ENCODE measurements around the gene MAPK11. TPM values are rescaled to one million over a fixed set of nuclear protein-coding genes. Genes with fewer than 3 reads are reported as not detected.
A peak's percentile ranks its signal among the peaks of the same experiment; 100 is the strongest.

The MAPK11 gene
- total and polyA plus RNA-seq, 2 donors from 2014 or later = 11.4 to 18.3 TPM

DNA sequence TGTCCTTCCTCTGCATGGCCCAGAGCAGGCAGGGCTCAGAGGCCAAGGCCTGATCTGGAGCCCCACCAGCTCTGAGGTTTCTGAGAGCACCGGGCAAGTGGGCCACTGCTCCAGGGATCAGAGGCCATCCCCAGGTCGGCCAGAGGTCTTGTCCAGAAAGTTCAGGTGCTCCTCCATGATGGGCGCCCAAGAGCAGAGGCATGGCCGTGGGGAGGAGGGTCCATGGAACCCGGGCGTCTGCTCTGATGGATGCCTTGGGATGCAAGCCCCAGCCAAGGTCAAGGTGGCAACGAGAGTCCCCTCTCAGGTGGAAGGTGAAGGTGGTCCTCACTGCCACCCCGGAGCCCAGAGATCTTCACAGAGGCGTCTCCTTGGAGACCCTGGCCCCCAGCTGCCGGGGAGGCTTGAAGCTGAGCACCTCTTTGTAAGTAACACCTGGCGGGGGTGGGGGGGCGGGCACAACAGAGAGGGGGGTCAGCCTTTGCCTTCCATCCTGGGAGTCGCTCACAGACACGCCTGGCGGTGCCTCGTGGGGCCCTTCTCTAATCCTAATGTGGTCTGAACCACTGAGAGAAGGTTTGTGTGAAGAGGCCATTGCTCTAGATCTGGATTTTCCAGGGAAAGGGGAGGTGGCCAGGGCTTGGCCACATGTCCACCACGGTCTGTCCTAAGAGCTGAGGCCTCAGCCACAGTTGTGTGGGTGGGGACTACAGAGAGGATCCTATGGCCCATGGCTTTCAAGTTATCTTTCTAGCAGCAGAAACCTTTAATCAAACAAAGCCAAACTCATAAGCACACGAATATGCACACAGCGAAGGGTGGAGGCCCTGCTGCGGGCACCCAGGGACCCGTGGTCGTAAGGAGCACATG lies 16.9 kb downstream of the MAPK11 start:
- peaks cover 0 to 16% (median 12%) of the 10 kb centered on the region in 3 donors for H3K4me1 ChIP-seq (ENCODE audit: control insufficient read depth in 2 of 3, insufficient read depth in 2 of 3, low read depth in 1 of 3, low read length in 3 of 3)
- FAIRE-seq = no peak
- peak in 2 of 5 donors; percentile 55 to 71 for DNase-seq
- no peak overlapping the region for H3K27ac ChIP-seq (ENCODE audit: low read depth in 2 of 2, low read length in 2 of 2)
- TF ChIP-seq, protein P1, sequence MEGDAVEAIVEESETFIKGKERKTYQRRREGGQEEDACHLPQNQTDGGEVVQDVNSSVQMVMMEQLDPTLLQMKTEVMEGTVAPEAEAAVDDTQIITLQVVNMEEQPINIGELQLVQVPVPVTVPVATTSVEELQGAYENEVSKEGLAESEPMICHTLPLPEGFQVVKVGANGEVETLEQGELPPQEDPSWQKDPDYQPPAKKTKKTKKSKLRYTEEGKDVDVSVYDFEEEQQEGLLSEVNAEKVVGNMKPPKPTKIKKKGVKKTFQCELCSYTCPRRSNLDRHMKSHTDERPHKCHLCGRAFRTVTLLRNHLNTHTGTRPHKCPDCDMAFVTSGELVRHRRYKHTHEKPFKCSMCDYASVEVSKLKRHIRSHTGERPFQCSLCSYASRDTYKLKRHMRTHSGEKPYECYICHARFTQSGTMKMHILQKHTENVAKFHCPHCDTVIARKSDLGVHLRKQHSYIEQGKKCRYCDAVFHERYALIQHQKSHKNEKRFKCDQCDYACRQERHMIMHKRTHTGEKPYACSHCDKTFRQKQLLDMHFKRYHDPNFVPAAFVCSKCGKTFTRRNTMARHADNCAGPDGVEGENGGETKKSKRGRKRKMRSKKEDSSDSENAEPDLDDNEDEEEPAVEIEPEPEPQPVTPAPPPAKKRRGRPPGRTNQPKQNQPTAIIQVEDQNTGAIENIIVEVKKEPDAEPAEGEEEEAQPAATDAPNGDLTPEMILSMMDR (IDR thresholded peaks at IDR 0.05; ENCODE audit: borderline replicate concordance, extremely low read depth, insufficient read depth) = no peak
- intact Hi-C loops (cut with DNase I) = no loop called here
- no peaks in the 10 kb centered on the region for H3K36me3 ChIP-seq (ENCODE audit: control insufficient read depth in 2 of 3, insufficient read depth in 3 of 3, low read length in 3 of 3)
- H3K9ac ChIP-seq (ENCODE audit: low read length in 3 of 3) = no peak overlapping the region
- no peaks in the 10 kb centered on the region for H3K27me3 ChIP-seq (ENCODE audit: control insufficient read depth, insufficient read depth, low read length)
- H3K4me3 ChIP-seq (ENCODE audit: low read length in 3 of 3) = no peak overlapping the region
- no peaks in the 10 kb centered on the region for H3K9me3 ChIP-seq (ENCODE audit: control insufficient read depth in 2 of 3, insufficient read depth in 1 of 3, low read length in 3 of 3)

DNA sequence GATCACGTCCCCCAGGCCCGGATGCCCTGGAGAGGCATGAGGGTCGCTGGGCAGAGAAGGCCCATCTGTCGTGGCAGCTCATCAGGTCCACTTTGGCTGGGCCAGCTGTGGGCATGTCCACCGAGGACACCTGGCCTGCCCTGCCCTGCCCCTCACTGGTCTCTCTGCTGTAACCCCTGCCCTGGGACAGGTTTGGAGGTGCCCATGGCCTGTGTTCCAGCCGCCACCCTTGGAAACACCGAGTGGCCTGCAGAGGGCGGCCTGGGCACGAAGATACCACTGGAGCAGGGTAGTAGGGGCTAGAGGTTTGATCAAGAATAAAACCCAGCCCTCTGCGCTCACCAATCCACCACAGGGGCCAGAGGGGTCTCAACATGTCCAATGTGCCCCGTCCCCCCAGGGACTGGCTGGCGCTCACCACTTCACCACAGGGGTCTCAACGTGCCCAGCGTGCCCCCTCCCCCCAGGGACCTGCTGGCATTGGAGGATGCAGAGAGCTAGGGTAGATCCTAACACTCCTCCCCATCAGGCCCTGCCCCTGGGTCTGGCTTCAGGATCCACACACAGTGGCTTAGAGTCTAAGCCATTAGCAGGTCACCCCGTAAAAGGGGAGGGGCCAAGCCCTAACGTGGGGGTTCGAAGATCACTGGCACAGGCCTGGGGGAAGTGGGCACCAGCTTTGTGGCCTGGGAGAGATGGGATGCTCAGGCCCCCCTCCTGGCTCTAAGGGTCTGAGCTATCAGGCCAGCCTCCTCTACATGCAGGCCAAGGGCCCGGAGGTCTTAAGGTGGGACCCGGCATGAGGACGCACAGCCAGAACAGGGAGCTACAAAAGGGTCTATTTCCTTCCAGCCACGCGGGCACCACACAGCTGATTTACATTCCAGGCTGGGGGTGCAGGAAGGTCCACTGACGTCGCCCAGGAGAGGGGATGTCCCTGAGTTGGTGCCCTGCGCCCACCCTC lies 17.8 kb downstream of the MAPK11 start:
- H3K9ac ChIP-seq (ENCODE audit: low read length in 3 of 3) = no peak overlapping the region
- no peak overlapping the region for H3K4me3 ChIP-seq (ENCODE audit: low read length in 3 of 3)
- intact Hi-C loops (cut with DNase I) = no loop called here
- no peak overlapping the region for H3K27ac ChIP-seq (ENCODE audit: low read depth in 2 of 2, low read length in 2 of 2)
- H3K9me3 ChIP-seq (ENCODE audit: control insufficient read depth in 2 of 3, insufficient read depth in 1 of 3, low read length in 3 of 3) = no peaks in the 10 kb centered on the region
- peaks cover 0 to 4% (median 0%) of the 10 kb centered on the region in 3 donors for H3K36me3 ChIP-seq (ENCODE audit: control insufficient read depth in 2 of 3, insufficient read depth in 3 of 3, low read length in 3 of 3)
- DNase-seq (peak; percentile 51 to 93 (median 78)), FAIRE-seq (no peak)
- peaks cover 0 to 23% (median 9%) of the 10 kb centered on the region in 3 donors for H3K4me1 ChIP-seq (ENCODE audit: control insufficient read depth in 2 of 3, insufficient read depth in 2 of 3, low read depth in 1 of 3, low read length in 3 of 3)
- TF ChIP-seq, protein P1 (IDR thresholded peaks at IDR 0.05; ENCODE audit: borderline replicate concordance, extremely low read depth, insufficient read depth) = peak; percentile 83
- H3K27me3 ChIP-seq (ENCODE audit: control insufficient read depth, insufficient read depth, low read length) = no peaks in the 10 kb centered on the region

DNA sequence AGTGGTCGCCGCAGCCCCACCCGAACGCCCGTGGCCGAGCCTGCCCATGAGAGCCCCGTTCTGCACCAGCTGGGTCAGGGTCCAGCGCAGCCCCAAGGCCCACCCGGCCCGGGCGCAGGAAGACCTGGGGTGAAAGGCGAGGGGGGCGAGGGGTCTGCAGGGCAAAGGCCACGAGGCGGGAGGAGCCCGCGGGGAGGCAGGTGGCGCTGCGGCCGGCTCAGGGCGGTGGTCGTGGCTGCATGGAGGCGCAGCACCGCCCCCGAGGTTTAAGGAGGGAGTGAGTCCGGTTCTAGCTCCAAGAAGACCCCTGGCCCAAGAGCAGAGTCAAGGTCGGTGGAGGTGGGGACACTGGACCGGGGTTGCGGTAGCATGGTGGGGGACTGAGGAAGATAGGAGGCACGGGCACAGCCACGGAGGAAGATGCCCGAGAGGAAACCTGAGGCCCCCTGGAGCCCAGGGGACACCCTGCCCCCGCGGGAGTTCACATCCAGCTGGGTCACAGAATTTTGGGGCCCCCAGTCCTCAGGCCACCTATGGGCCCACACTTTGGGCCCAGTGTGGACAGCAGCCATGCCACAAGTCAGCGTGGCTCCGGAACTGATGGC lies 18.6 kb downstream of the MAPK11 start:
- intact Hi-C loops (cut with DNase I) = no loop called here
- peak in 1 of 5 donors; percentile 82 for DNase-seq

More for the DNA sequence above, 18.6 kb downstream of the MAPK11 start:
- Histone ChIP-seq H3K27me3 (ENCODE audit: control insufficient read depth, insufficient read depth, low read length) (no peaks in the 10 kb centered on the region), H3K4me3 (ENCODE audit: low read length in 3 of 3) (peak overlapping the region in 1 of 3 donors; percentile 72), H3K36me3 (ENCODE audit: control insufficient read depth in 2 of 3, insufficient read depth in 3 of 3, low read length in 3 of 3) (peaks cover 0 to 8% (median 0%) of the 10 kb centered on the region in 3 donors), H3K4me1 (ENCODE audit: control insufficient read depth in 2 of 3, insufficient read depth in 2 of 3, low read depth in 1 of 3, low read length in 3 of 3) (peaks cover 0 to 23% (median 7%) of the 10 kb centered on the region in 3 donors), H3K27ac (ENCODE audit: low read depth in 2 of 2, low read length in 2 of 2) (no peak overlapping the region), H3K9ac (ENCODE audit: low read length in 3 of 3) (no peak overlapping the region), H3K9me3 (ENCODE audit: control insufficient read depth in 2 of 3, insufficient read depth in 1 of 3, low read length in 3 of 3) (no peaks in the 10 kb centered on the region)
- TF ChIP-seq, protein P1 (IDR thresholded peaks at IDR 0.05; ENCODE audit: borderline replicate concordance, extremely low read depth, insufficient read depth) = no peak
- no peak for FAIRE-seq

All from kidney (tissue), 14 donors.